SK-N-SH treated with all-trans-retinoic acid at 6 μM for 48 hours (cell line): Measurements from ENCODE around the gene OR6B2.

Experiments
- ATAC-seq: fragments of 200-7000 bp; cut with Tn5 transposase; 3 replicates; pipeline ENCODE4 v1.9.1; 2020; ENCODE audit warnings: mild to moderate bottlenecking, moderate library complexity
- ARNTL ChIP-seq: fragments of 450-650 bp; formaldehyde crosslinking; IDR thresholded peaks from 2 replicates; pipeline ENCODE4 v1.5.0; 2020; ENCODE audit warnings: low read depth, mild to moderate bottlenecking, moderate library complexity, borderline replicate concordance
- BACH2 ChIP-seq: fragments of 250-450 bp; sonication (Bioruptor Pico); IDR thresholded peaks from 2 replicates; pipeline ENCODE4 v1.9.0; 2021; ENCODE audit warnings: mild to moderate bottlenecking, borderline replicate concordance
- CREB5 ChIP-seq: fragments of 250-450 bp; sonication (Bioruptor Pico); IDR thresholded peaks from 2 replicates; pipeline ENCODE4 v1.5.1; 2020; ENCODE audit warnings: low read depth, mild to moderate bottlenecking, moderate library complexity
- CSDC2 ChIP-seq: fragments of 250-450 bp; sonication (Bioruptor Pico); IDR thresholded peaks from 2 replicates; pipeline ENCODE4 v1.5.0; 2020; ENCODE audit warnings: mild to moderate bottlenecking, moderate library complexity
- ESRRG ChIP-seq: fragments of 250-450 bp; sonication (Bioruptor Pico); IDR thresholded peaks from 2 replicates; pipeline ENCODE4 v1.6.1; 2021; ENCODE audit warnings: mild to moderate bottlenecking
- GLIS3 ChIP-seq: fragments of 250-450 bp; sonication (Bioruptor Pico); IDR thresholded peaks from 2 replicates; pipeline ENCODE4 v1.5.0; 2020; ENCODE audit warnings: mild to moderate bottlenecking, moderate library complexity
- OSR1 ChIP-seq: fragments of 250-450 bp; sonication (Bioruptor Pico); IDR thresholded peaks from 2 replicates; pipeline ENCODE4 v1.8.0; 2022; ENCODE audit warnings: moderate library complexity, mild to moderate bottlenecking, inconsistent platforms
- PATZ1 ChIP-seq: fragments of 250-450 bp; sonication (Bioruptor Pico); IDR thresholded peaks from 2 replicates; pipeline ENCODE4 v1.8.0; 2020; ENCODE audit warnings: mild to moderate bottlenecking, moderate library complexity, borderline replicate concordance
- POU6F1 ChIP-seq: fragments of 250-450 bp; sonication (Bioruptor Pico); IDR thresholded peaks from 2 replicates; pipeline ENCODE4 v1.8.0; 2021; ENCODE audit warnings: low read depth, mild to moderate bottlenecking, moderate library complexity, borderline replicate concordance
- PPARA ChIP-seq: fragments of 250-450 bp; sonication (Bioruptor Pico); IDR thresholded peaks from 2 replicates; pipeline ENCODE4 v1.5.0; 2020; ENCODE audit warnings: mild to moderate bottlenecking, borderline replicate concordance
- RARB ChIP-seq: fragments of 250-450 bp; sonication (Bioruptor Pico); IDR thresholded peaks from 2 replicates; pipeline ENCODE4 v1.8.0; 2021; ENCODE audit warnings: mild to moderate bottlenecking, moderate library complexity
- SNAI2 ChIP-seq: fragments of 250-450 bp; sonication (Bioruptor Pico); IDR thresholded peaks from 2 replicates; pipeline ENCODE4 v1.5.0; 2020; ENCODE audit warnings: mild to moderate bottlenecking, moderate library complexity
- TCF4 ChIP-seq: fragments of 250-450 bp; sonication (Bioruptor Pico); IDR thresholded peaks from 2 replicates; pipeline ENCODE4 v1.8.0; 2021; ENCODE audit warnings: mild to moderate bottlenecking, moderate library complexity, borderline replicate concordance
- TOX ChIP-seq: fragments of 250-450 bp; sonication (Bioruptor Pico); IDR thresholded peaks from 2 replicates; pipeline ENCODE4 v1.8.0; 2021; ENCODE audit warnings: mild to moderate bottlenecking, moderate library complexity, borderline replicate concordance
- TSHZ2 ChIP-seq: fragments of 250-450 bp; sonication (Bioruptor Pico); IDR thresholded peaks from 2 replicates; pipeline ENCODE4 v1.5.0; 2020; ENCODE audit warnings: mild to moderate bottlenecking, moderate library complexity
- ZC3H10 ChIP-seq: fragments of 250-450 bp; sonication (Bioruptor Pico); IDR thresholded peaks from 2 replicates; pipeline ENCODE4 v1.5.1; 2021; ENCODE audit warnings: mild to moderate bottlenecking, moderate library complexity
- ZFP3 ChIP-seq: fragments of 250-450 bp; sonication (Bioruptor Pico); IDR thresholded peaks from 2 replicates; pipeline ENCODE4 v1.5.0; 2020; ENCODE audit warnings: mild to moderate bottlenecking, moderate library complexity
- ZFP30 ChIP-seq: fragments of 450-650 bp; formaldehyde crosslinking; IDR thresholded peaks from 2 replicates; pipeline ENCODE4 v1.5.0; 2022; ENCODE audit warnings: mild to moderate bottlenecking, moderate library complexity
- ZNF565 ChIP-seq: fragments of 450-650 bp; formaldehyde crosslinking; conservative IDR thresholded peaks from 2 replicates; pipeline ENCODE4 v1.5.0; 2020; ENCODE audit warnings: low read depth, mild to moderate bottlenecking, moderate library complexity
- ZNF70 ChIP-seq: fragments of 450-650 bp; formaldehyde crosslinking; IDR thresholded peaks from 2 replicates; pipeline ENCODE4 v1.5.0; 2020; ENCODE audit warnings: mild to moderate bottlenecking, moderate library complexity
- ZNF8 ChIP-seq: fragments of 450-650 bp; formaldehyde crosslinking; IDR thresholded peaks from 2 replicates; pipeline ENCODE4 v1.5.0; 2020; ENCODE audit warnings: mild to moderate bottlenecking, moderate library complexity

Gene OR6B2

GRCh38 chr2:240033330-240033678 lies 3.1 kb upstream of the OR6B2 start (continued):
- TF ChIP-seq TSHZ2 (CRISPR knock-in tag) (no peak), POU6F1 (CRISPR knock-in tag) (no peak)

GRCh38 chr2:240032406-240033329 lies 2.4 kb upstream of the OR6B2 start:
- TF ChIP-seq ZNF70 (CRISPR knock-in tag) (no peak), ZC3H10 (CRISPR knock-in tag) (no peak), CSDC2 (CRISPR knock-in tag) (no peak), ESRRG (no peak), ZFP3 (CRISPR knock-in tag) (no peak), ARNTL (CRISPR knock-in tag) (no peak), TOX (CRISPR knock-in tag) (no peak), PATZ1 (CRISPR knock-in tag) (no peak), CREB5 (CRISPR knock-in tag) (no peak), BACH2 (CRISPR knock-in tag) (no peak), RARB (no peak), ZNF8 (CRISPR knock-in tag) (no peak), ZNF565 (CRISPR knock-in tag) (no peak), SNAI2 (CRISPR knock-in tag) (no peak), POU6F1 (CRISPR knock-in tag) (no peak), ZFP30 (CRISPR knock-in tag) (no peak), OSR1 (CRISPR knock-in tag) (no peak), PPARA (CRISPR knock-in tag) (no peak)
- ATAC-seq = peak; percentile 81

GRCh38 chr2:240024766-240025165 lies 5.5 kb downstream of the OR6B2 start:
- ATAC-seq = peak; percentile 10
- TF ChIP-seq ZC3H10 (CRISPR knock-in tag) (no peak), TOX (CRISPR knock-in tag) (no peak), ZFP3 (CRISPR knock-in tag) (no peak), ZNF70 (CRISPR knock-in tag) (no peak), TCF4 (CRISPR knock-in tag) (no peak), ZNF565 (CRISPR knock-in tag) (no peak), ARNTL (CRISPR knock-in tag) (no peak), CREB5 (CRISPR knock-in tag) (no peak), GLIS3 (CRISPR knock-in tag) (no peak), SNAI2 (CRISPR knock-in tag) (no peak), ZFP30 (CRISPR knock-in tag) (no peak), ESRRG (no peak), PPARA (CRISPR knock-in tag) (no peak), ZNF8 (CRISPR knock-in tag) (no peak), BACH2 (CRISPR knock-in tag) (no peak)
